NCI-H2029 (cell line): ENCODE measurements around the gene RASL12.
"Not testable (repeated sequence)": the region's sequence is repeated elsewhere in the genome, so short reads cannot be mapped to it uniquely, and the experiment has no call there.

Source experiments
- DNase-seq: peaks from one replicate; lab custom pipeline; 2025; lab: John Stamatoyannopoulos, UW

The RASL12 gene

GRCh38 chr15:65055201-65055870 lies 12.5 kb downstream of the RASL12 start:
- DNase-seq, result no peak

DNA sequence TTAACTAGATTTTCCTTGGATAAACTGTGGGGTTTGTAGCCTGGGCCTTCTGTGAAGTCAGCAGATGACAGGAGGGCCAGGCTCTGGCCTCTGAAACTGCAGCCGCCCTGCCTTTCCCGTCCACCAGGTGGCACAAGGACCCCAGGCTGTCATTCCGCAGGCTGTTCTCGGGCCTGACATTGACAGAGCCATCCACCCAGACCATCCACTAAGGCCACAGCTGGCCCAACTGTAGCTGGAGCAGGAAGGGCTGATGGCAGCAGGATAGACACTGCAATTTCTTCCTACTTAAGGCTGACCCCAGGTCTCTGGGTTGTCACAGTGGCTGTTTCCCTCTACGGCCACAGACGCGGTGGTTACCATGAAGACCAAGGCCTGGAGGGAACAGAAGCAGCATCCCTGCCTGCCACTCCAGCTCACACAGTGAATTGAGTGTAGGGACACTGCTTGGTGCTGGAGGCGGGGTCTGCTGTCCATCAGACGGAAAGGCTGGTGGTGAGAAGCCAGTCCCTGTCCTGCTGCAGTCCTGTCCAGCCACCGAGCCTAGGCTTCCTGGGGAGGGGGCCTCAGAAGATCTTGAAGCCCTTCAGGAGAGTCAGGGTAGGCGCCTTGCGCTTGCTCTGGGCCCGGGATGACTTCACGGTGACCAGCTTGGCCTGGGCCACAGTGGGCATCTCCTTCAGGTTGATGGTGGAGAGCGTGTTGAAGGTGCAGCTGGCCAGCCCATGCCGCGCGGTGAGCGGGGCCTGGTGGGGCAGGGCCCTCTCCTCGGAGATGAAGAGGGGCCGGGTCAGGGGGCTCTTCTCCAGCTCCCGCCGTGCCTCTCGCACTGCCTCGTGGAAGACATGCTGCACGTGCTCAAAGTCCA lies 13.2 kb downstream of the RASL12 start:
- peak; percentile 8 for DNase-seq

DNA sequence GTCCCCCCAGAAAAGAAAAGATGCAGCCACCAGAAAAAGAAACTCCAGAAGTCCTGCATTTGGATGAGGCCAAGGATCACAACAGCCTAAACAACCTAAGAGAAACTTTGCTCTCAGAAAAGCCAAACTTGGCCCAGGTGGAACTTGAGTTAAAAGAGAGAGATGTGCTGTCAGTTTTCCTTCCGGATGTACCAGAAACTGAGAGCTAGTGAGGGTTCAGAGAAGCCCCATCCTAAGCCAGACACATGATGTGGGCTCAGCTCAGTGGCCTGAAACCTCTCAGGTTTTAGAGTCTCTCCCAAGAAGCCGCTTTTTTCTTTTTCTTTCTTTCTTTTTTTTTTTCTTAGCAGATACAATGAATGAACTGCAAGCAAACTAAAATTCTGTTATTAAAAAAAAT lies 14.8 kb downstream of the RASL12 start:
- no peak for DNase-seq

DNA sequence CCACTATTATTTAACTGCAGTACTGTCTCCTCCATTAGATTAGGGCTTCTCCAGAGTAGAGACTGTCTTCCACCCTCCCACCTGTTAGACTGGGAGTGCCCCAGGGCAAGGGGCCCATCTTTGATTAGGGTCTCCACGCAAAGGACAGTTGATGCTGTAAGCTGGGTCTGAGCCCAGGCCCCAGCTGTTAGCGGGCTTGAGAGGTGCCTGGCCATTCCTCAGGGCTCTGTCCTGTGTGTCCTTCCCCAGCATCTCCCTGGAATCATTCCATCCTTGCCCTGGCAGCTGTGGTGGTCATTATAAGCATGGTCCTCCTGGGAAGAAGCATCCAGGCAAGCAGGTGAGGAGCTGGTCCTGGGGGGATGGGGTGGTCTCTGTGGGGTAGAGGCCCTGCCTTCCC lies 16.5 kb downstream of the RASL12 start:
- no peak for DNase-seq

- no peak for DNase-seq
These were observed 17.5 kb downstream of the RASL12 start for GRCh38 chr15:65050270-65050669.

- peak; percentile 87 for DNase-seq
These were observed 18.4 kb downstream of the RASL12 start for GRCh38 chr15:65049418-65049840.

DNA sequence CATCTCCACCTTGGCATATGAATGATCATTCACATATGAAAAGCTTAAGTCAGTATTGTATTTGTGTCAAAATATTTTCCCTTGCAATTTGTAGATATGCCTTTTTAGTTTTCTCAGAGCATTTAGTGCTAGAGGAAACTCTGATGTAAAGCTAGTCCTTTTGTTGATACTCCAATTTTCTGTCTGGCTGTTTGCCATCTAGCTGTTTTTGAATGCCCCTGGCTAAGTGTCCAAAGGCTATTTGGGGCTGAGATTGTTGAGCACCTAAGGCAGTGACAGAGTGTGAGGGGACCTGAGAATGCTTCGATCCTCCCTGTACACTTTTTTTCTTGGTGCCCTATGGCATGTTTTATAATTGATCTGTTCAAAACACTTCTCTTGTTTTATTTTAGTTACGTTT lies 19.6 kb downstream of the RASL12 start:
- no peak for DNase-seq

DNA sequence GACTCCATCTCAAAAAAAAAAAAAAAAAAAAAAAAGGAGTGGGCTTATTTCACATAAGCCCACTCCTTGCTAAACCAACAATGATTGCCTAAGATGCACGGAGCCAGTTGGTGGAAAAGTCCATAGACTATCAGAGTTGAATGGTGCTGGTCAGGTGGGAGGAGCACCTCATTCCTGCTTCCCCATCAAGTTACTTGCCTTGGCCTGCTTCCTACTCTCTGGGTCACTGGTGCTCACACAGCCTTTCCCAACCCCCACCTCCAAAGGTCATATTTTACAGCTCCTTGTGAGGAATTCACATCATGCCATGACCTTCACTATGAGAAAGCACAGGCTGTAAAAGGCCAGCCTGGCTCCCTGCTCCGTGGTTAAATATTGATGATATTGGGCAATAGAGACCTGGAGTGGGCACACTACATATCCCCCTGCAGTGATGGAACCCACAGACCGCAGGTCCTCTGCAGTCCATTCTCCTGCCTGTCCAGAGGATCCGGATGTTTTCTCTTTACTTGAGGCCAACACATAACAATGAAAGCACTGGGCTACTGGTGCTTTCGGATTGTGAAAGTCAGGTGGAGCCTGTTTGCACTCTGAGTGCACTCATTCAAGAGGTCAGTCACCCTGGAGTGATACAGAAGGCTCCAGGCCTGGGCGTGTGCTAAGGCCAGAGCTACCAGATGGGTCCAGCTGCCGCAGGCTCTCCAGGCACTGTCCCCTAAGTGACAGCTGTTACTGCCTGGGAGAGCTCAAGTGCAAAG lies 22.9 kb downstream of the RASL12 start, which contains the start of gene SLC51B:
SLC51B (plus strand) TSS at position 664 of the 758 bp plus-strand sequence. CDS start 4,618 bp downstream, outside the sequence.
- DNase-seq, result no peak

DNA sequence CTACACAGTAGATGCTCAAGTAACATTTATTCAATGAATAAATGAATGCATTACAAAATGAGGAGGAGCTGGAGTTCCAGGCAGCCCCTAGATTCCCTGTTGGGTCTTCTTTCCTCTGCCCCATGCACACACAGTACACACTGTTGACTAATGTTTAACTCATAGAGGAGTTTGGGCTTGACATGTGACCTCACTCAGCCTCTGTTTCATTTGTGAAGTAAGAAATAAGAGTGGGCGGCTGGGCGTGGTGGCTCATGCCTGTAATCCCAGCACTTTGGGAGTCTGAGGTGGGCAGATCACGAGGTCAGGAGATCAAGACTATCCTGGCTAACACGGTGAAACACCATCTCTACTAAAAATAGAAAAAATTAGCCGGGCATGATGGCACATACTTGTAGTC lies 23.6 kb downstream of the RASL12 start:
- not testable (repeated sequence) for DNase-seq

GRCh38 chr15:65042776-65043327 lies 24.9 kb downstream of the RASL12 start:
- no peak for DNase-seq

DNA sequence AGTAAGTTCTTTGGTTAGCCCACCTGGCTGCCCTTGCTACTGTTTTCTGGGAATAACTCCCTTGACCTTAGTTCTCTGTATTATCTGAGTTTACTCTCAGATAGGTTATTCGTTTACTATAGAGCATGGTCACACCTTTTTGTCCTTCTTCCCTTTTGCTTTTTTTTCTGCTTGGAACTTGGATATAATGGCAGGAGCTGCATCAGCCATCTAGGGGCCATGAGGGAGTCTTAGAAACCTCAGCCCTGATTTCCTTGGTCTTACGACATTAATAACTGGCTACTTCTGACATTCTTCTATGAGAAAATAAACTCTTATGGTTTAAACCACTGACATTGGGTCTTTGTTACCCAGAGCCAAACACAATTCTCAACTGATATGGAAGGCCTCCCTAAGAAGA lies 26.0 kb downstream of the RASL12 start:
- no peak for DNase-seq

DNA sequence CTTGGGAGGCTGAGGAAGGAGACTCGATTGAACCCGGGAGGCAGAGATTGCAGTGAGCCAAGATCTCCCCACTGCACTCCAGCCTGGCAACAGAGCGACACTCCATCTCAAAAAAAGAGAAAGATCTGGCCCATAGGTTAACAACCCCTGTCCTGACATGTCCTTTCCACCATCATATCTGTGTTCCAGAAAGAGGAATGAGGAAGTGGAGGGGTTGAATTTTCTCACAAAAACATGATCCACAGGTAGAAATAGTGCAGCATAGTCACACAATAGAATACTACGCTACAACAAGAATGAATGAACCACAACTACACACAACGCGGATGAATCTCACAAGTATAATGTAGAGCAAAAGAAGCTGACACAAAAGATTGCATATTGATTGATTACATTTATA lies 27.3 kb downstream of the RASL12 start:
- no peak for DNase-seq

- DNase-seq, result no peak
These were observed 29.0 kb downstream of the RASL12 start for GRCh38 chr15:65038836-65039235.

DNA sequence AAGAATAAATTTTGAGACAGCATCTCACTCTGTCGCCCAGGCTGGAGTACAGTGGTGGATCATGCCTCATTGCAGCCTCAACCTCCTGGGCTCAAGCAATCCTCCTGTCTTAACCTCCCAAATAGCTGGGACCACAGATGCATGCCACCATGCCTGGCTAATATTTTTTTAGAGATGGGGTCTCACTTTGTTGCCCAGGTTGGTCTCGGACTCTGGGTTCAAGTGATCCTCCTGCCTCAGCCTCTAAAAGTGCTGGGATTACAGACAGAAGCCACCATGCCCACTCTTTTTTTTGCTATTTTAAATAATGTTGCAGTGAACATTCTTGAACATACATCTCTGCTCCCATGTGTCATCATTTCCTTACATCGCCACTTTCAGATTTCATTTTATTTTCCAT lies 29.4 kb downstream of the RASL12 start:
- no peak for DNase-seq

- DNase-seq, result no peak
These were observed 30.5 kb downstream of the RASL12 start for GRCh38 chr15:65037309-65037708.

DNA sequence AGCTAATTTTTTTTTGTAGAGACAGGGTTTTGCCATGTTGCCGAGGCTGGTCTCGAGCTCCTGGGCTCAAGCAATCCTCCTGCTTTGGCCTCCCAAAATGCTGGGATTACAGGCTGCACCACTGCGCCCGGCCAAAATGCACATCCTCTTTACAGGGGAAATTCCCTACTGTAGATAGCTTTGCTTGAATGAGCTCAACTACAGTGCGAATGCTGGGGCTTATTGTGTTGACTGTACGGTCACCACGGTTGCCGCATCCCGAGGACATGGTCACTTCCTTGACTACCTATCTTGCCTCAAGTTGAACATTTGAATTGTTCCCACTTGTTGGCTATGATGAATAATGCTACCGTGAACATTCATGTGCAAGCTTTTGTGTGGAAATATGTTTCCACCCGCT lies 33.1 kb downstream of the RASL12 start:
- DNase-seq, result no peak

DNA sequence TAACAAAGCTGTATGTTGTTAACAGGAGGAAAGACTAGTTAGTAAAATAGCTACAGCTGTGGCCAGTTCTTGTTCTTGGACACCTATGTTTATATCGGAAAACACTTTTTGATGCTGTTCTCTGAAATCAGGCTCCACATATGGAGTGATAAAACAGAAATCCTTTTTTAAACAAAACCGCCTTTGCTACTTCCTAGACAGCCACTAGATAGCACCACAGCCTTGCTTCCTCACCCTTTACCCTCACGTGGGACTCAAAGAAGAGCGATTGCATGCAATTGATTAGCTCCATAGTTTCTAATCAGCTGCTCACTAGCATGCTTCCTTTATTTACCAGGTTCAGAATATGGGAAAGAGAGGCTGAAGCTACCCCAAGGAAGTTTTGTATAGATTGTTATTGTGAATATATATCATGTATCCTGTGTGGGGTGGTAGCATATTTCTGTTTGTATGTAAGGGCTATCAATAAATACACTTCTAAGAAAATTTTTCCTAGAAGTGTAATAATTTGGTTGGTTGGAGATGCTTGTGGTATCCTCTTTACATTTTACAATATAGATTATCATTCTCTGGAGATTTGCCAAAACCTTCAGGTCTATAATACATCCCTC lies 34.0 kb downstream of the RASL12 start:
- DNase-seq, result no peak

GRCh38 chr15:65032801-65033537 lies 34.8 kb downstream of the RASL12 start:
- DNase-seq, result no peak

- DNase-seq, result no peak
These were observed 38.0 kb downstream of the RASL12 start for GRCh38 chr15:65029736-65030208.

- peak; percentile 7 for DNase-seq
These were observed 38.7 kb downstream of the RASL12 start, which contains the start of gene MTFMT for GRCh38 chr15:65028921-65029735. MTFMT (minus strand) TSS chr15:65029639; CDS start chr15:65029613, 26 bp downstream.
